SU-DHL-6 (cell line): ENCODE data around the gene ATAD2B.

Experiments
- EZH2phosphoT487 ChIP-seq: fragments of 200-600 bp; sonication (generic), shearing (Covaris generic); conservative IDR thresholded peaks from 2 replicates; pipeline ENCODE4 v1.6.1; 2018; ENCODE audit warnings: mild to moderate bottlenecking, antibody characterized with exemption, low read length, moderate library complexity, mixed read lengths
- TF ChIP-seq, protein P1 (sequence below): fragments of 200-600 bp; sonication (generic); IDR thresholded peaks from one replicate; pipeline ENCODE4 v1.5.1; 2017; ENCODE audit warnings: antibody characterized with exemption, mild to moderate bottlenecking, low read length, moderate library complexity; ENCODE audit not compliant: insufficient read depth, poor library complexity, severe bottlenecking

DNA sequence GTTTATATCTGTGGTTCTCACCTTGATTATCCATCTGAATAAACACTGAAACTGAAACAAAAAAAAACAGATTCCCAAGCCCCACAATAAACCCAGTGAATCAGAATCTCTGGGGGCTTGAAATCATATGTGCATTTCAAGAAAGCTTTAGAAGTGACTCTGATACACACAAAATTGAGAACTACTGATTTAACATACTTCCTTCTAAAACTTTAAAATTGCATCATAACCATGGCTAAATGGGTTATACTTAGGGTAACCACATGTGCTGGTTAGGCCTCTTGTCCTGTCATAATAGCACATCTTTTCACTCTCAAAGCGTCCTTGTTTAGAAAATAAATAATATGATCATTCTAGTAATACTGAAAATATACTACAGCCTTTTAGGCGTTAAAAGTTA, 100.9 kb downstream of the ATAD2B start:
- TF ChIP-seq, protein P1, sequence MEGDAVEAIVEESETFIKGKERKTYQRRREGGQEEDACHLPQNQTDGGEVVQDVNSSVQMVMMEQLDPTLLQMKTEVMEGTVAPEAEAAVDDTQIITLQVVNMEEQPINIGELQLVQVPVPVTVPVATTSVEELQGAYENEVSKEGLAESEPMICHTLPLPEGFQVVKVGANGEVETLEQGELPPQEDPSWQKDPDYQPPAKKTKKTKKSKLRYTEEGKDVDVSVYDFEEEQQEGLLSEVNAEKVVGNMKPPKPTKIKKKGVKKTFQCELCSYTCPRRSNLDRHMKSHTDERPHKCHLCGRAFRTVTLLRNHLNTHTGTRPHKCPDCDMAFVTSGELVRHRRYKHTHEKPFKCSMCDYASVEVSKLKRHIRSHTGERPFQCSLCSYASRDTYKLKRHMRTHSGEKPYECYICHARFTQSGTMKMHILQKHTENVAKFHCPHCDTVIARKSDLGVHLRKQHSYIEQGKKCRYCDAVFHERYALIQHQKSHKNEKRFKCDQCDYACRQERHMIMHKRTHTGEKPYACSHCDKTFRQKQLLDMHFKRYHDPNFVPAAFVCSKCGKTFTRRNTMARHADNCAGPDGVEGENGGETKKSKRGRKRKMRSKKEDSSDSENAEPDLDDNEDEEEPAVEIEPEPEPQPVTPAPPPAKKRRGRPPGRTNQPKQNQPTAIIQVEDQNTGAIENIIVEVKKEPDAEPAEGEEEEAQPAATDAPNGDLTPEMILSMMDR: no peak
- TF ChIP-seq EZH2phosphoT487: no peak
